GM18951 (cell line): ENCODE measurements around the gene SLC38A8.

ENCODE experiments used
- POLR2A ChIP-seq: IDR thresholded peaks from 4 replicates; pipeline ENCODE4 v1.6.1; 2011; ENCODE audit warnings: mild to moderate bottlenecking; ENCODE audit not compliant: insufficient read length, insufficient read depth; ENCODE audit errors: extremely low read depth
- in situ Hi-C: fragments of 300-500 bp; cut with MboI; formaldehyde crosslinking; loops from one replicate; pipeline ENCODE4 v1.12.0; 2022; ENCODE audit warnings: low sequenced_read_pairs, mixed read lengths, inconsistent platforms; ENCODE audit not compliant: unreplicated experiment

SLC38A8 gene

DNA sequence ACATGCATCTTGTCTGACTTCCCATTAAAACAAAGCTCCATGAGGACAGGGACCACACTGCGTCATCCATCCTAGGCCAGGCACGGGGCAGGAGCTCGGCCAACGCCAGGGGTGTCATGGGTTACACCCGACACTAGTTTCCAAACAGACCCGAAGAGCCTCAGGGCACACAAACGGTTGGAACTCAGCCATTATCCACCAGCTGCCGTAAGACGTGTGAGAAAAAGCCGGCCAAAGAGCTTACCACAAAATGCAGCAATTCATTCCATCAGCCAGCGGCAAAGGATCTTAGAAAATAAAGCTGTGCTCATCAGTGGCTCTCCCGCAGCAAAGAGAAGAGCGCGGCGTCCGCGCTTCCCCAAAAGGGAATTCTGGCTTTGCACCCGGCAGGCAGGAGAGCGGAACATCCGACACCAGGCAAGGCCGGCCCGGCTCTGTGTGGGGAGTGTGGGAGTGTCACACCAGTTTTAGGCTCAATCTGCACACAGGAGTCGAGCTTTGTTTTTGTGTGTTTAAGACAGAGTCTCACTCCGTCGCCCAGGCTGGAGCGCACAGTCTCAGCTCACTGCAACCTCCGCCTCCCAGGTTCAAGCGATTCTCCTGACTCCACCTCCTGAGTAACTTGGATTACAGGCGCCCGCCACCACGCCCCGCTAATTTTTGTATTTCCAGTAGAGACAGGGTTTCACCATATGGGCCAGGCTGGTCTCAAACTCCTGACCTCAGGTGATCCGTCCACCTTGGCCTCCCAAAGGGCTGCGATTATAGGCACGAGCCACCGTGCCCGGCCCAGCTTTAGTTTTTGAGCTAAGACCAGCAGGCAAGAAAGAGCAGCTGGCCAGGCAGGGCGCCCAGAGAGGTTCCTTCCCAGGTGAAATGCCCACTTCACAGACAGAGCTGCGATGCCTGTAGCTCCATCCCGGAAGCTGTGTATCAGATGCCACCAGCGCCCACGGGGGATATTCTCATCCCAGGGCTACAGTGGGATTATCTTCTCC, 1.5 kb downstream of the SLC38A8 start:
- in situ Hi-C loops, result no loop called here
- TF ChIP-seq POLR2A, result no peak

DNA sequence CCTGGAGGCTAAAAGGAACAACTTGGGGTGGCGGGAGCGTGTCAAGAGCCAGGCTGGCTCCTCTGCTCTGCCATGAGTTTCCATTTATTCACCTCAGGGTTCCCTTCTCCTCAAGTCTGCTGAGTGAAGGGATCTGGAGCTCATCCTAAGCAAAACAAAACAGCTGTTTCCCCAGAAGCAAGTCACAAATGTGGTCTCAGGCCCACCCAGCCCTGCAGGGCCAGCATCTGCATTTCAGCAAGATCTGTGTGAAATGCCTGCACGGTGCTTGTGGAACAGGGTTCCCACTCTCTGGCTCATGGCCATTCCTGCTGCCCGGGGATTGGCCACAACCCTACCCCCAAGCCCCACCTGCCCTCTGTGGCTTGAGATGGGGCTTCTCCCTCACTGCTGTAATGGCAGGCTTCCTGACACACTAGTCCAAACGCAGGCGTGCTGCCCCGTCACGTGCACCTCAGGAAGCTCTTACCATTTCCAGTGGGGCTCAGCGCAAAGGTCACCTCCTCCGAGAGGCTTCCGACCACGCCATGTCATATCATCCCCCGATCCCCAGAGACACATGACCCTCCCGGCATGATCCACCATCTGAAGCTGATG, 2.3 kb downstream of the SLC38A8 start:
- no peak for TF ChIP-seq POLR2A
- in situ Hi-C loops, result no loop called here

DNA sequence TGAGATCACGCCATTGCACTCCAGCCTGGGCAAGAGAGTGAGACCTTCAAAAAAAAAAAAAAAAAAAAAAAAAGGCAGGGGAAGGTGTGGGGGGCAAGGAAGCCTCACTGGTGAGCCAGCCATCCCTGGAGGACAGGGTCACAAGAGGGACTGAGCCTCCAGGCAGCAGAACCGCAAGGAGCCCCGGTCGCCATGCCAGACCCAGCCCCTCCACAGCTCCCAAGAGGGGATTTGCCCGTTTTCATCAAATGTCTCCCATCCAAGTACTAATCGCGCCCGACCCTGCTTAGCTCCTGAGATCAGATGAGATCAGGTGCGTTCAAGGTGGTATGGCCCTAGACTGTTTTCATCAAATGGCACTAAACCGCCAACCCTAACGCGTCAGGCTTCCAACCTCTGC, 2.9 kb downstream of the SLC38A8 start:
- in situ Hi-C loops, result no loop called here

DNA sequence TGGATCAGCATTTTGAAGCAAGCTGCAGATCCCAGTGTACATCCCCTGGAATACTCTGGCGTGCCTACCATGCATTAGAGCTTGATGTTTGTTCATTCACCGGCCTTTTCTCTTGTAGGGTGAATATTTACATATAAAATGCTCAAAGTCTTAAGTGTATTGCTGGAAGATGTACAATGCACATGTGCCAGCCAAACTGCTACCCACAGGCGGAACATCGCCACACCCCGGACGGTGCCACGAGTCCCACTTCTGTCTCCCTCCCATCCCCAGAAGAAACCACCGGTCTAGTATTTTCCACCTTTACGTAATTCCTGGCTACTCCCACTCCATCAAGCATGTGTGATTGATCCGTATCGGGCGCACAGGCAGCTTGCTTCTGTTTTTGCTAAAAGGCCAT, 4.1 kb downstream of the SLC38A8 start:
- no peak for TF ChIP-seq POLR2A
- in situ Hi-C loops, result no loop called here

More for the DNA sequence above, 2.9 kb downstream of the SLC38A8 start:
- TF ChIP-seq POLR2A, result no peak

DNA sequence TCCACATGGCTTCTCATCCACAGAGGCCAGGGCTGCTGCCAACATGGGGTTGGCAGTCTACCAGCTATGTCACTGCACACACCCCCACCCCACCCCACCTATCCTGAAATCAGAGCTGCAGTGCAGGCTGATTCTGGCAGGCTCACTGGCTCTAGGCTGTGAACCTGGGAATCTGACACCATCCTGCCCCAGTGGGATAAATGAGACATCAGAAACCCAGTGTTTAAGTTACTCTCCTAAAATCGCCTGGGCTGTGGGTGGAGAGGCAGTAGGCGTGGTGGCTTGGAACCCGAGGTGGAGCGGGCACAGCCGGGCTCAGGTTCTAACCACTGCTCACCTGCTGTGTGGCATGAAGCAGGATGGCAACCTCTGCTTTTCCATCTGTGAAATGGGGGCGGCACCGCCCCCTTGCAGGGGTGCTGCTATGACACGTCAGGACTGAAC, 5.6 kb downstream of the SLC38A8 start:
- TF ChIP-seq POLR2A, result no peak
- in situ Hi-C loops, result no loop called here

DNA sequence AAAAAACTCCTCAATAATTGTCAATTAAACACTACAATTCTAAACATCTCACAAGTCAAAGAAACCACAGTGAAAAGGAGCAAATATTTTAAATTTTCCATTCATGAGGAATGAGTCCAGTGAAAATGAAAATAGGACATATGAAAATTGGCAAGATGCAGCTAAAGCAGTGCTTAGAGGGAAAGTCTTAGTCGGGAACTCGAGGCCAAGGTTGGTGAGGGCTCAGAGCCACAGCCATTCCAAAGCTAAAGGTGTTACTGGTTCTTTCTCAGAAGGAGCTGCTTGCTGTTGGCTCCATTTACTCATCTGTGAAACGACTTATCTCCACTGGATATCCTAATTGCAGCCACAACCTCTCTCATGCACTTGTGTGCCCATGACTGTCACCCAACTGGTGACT, 6.5 kb downstream of the SLC38A8 start:
- in situ Hi-C loops, result no loop called here
- TF ChIP-seq POLR2A, result no peak

DNA sequence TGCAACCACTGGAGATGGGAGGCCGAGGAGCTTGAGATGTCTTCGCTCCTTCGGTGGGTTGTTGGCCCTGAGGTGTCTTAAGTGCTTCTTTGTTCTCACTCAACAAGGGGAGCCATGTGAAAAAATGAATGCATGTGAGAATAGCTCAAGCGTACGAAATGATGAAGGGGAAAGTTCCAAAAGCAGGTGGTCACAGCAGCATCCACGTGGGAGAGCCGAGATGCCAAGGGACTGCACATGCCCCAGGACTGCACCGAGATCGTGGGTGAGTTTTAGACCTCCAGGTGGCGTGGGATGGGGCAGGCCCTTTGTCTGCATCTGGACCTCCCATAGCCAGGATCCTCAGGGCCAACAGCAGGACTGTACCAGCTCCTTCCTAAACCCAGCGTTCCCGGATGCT, 8.1 kb downstream of the SLC38A8 start:
- in situ Hi-C loops, result no loop called here
- TF ChIP-seq POLR2A, result no peak

DNA sequence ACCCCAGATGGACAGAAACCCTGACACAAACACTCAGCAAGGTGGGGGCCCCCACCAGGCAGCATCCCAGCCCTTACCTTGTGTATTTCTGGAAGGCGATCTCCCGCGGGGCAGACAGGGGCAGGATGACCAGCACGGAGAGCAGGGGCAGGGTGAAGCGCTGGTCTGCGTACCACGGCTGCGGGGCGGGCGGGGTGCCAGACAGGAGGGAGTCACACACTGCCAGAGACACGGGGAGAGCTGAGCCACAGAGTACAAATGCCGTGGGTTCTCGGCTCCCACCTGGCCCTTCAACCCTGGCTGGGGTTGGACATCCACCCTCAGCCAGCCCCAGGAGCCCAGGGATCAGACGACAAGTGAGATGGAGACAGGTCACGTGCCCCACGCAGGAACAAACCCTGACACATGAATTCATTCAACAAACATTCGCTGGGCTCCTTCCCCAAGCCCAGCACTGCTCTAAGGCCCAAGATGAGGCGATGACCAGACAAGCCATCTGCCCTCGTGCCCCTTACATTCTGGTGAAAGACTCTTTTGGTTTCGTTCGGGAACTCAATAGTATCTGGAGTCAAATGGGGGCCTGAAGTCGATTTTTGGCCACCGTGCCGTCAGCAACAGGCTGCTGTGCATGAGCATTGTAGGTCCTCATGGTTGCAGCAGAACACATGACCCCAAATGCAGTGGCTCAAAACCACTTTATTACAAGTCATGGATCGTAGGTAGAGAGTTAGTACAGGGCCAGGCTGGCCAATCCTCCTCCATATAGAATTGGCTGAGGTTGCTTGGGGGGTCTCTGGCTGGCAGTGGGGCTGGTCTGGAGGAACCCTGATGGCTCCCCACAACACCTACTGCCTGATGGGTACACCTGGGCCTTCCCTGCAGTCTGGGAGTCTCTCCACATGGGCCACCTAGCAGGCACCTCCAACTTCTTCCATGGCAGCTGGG, 9.1 kb downstream of the SLC38A8 start:
- TF ChIP-seq POLR2A, result no peak
- in situ Hi-C loops, result no loop called here

DNA sequence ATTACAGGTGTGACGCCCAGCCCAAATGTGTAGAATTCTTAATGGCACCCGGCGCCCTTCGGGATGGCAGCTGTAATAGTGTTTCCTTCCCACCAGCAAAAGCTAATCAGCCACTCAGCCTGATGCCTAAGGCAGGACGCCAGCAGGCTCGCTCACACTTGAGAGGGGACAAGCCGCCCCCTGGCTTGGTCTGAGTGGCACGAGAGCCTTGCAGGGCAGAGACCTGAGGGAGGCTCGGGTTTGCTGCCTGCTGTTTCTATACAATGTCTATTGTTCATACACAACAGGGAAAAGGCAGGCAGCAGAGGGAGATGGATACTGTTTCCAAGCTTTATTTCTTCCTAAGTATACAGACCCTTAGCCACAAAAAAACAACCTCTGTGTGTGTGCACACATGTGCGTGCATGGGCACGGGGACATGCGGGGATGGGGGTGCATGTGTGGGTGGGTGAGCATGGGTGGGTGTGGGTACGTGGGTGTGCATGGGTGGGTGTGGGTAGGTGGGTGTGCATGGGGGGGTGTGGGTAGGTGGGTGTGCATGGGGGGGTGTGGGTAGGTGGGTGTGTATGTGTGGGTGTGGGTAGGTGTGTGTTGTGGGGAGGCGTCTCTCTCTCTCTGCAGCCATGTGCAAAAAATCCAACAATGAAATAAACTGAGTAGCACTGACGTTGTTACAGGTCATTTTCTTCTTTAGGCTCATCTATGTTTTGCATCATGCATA, 10.0 kb downstream of the SLC38A8 start:
- no peak for TF ChIP-seq POLR2A
- in situ Hi-C loops, result no loop called here

DNA sequence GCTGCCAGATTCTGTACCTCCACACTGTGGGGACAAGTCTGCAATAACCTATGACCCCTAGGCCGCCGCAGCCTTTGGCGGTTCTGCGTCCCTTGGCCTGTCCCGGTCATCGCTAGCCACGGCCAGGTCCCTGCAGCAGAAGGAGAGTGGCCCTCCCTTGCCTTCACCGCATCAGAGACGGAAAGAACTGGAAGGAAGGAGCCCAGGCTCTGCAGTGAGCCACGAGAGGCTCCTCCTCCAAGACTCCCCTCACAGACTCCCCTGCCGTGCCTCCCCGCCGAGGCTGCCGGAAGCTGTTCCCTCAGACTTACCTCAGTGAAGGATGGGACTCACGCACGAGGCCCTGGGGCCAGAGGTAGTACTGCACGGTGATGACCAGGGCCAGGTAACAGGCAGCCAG, 11.0 kb downstream of the SLC38A8 start:
- in situ Hi-C loops, result no loop called here
- no peak for TF ChIP-seq POLR2A

DNA sequence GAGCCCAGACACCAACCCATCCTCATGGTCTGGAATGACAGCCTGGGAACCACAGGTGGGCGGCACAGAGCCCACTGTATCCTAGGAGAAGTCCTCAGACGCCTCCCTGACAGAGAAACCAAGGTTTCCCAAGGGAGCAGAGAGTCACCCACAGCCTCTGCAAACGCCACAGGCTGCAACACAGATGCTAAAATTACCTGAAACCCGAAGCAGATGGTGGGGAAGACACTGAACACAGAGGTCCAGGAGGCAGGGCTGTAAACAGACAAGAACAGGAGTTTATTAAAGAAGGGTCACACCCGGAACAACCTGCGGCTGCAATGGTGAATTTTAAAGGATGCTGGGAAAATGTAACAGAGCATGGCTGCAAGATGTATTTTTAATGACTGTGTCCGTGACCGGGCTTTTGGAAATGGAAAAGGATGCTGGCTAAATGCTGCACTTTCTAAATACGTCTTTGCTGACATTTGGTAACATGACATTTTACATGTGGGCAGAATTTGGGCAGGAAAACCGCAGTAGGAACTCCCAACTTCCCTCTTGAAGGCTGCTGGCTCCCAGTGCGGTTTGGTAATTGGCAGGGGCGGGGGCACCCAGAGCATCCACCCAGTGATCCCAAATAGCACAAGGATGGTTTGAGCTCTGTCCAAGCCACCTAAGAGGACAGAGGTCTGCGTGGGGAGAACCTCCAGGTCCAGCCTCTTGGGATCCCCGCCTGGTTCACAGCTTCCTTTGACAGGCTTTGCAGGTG, 13.1 kb downstream of the SLC38A8 start:
- TF ChIP-seq POLR2A, result no peak
- in situ Hi-C loops, result no loop called here

DNA sequence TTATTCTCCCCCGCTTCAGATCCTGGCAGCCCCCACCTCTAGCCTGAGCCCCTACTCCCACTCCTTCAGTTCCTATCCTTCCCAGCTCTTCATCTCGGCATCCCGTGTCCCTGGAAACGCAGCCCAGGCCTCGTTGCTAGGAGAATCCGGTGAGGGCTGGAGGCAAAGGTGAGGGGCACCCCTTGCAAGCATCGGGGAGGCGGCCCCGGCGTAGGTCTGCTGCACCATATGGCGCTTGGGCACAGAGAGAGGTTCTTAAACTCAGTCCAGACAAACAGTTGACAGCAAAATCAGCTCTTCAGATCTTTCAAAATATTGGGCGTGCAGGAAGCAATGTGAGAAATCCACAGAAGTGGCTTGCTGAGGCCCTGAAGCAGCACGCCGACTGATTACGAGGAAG, 15.0 kb downstream of the SLC38A8 start:
- in situ Hi-C loops, result no loop called here
- no peak for TF ChIP-seq POLR2A
